Measurements from ENCODE around the gene LMO1. TPM values are rescaled to one million over a fixed set of nuclear protein-coding genes. Genes with fewer than 3 reads are reported as not detected.

The LMO1 gene
- total RNA-seq, 4 donors from 2014 or later: not detected

GRCh38 chr11:8277691-8278090 is 14.0 kb upstream of the LMO1 start:
- Histone ChIP-seq H3K27ac (no peak overlapping the region), H3K36me3 (no peaks in the 10 kb centered on the region), H3K27me3 (no peaks in the 10 kb centered on the region), H3K4me1 (no peaks in the 10 kb centered on the region), H3K9me3 (peaks cover 0 to 5% (median 0%) of the 10 kb centered on the region in 4 donors), H3K4me3 (no peak overlapping the region)
- no peak for DNase-seq (ENCODE audit: low spot score in 2 of 2)
- TF ChIP-seq CTCF (IDR thresholded peaks at IDR 0.05) (no peak), EP300 (IDR thresholded peaks at IDR 0.05) (no peak), POLR2A (IDR thresholded peaks at IDR 0.05) (no peak)
- WGBS, 2 donors: 87% methylated on average over 5 to 7 of the region's 7 CpGs

GRCh38 chr11:8276528-8276927 is 12.8 kb upstream of the LMO1 start:
- Histone ChIP-seq H3K4me3 (no peak overlapping the region), H3K9me3 (peaks cover 0 to 5% (median 0%) of the 10 kb centered on the region in 4 donors), H3K36me3 (no peaks in the 10 kb centered on the region), H3K4me1 (no peaks in the 10 kb centered on the region), H3K27ac (no peak overlapping the region), H3K27me3 (peaks cover 0 to under 1% of the 10 kb centered on the region in 2 donors)
- DNase-seq (ENCODE audit: low spot score in 2 of 2): no peak
- 85 to 90% methylated on average over 4 of the region's 4 CpGs for WGBS, 2 donors
- no peak for TF ChIP-seq POLR2A (IDR thresholded peaks at IDR 0.05)
- no peak for TF ChIP-seq CTCF (IDR thresholded peaks at IDR 0.05)
- TF ChIP-seq EP300 (IDR thresholded peaks at IDR 0.05): no peak

- Histone ChIP-seq H3K27me3 (peaks cover 0 to 28% of the 10 kb centered on the region in 2 donors), H3K36me3 (no peaks in the 10 kb centered on the region), H3K4me1 (peaks cover 0 to 6% (median 0%) of the 10 kb centered on the region in 4 donors), H3K4me3 (no peak overlapping the region), H3K27ac (no peak overlapping the region), H3K9me3 (no peaks in the 10 kb centered on the region)
- TF ChIP-seq POLR2A (IDR thresholded peaks at IDR 0.05) (no peak), CTCF (IDR thresholded peaks at IDR 0.05) (no peak), EP300 (IDR thresholded peaks at IDR 0.05) (no peak)
- no peak for DNase-seq (ENCODE audit: low spot score in 2 of 2)
Observed at GRCh38 chr11:8273287-8273686, 9.6 kb upstream of the LMO1 start.

GRCh38 chr11:8271106-8271886 is 7.6 kb upstream of the LMO1 start:
- Histone ChIP-seq H3K9me3 (no peaks in the 10 kb centered on the region), H3K4me1 (peaks cover 0 to 12% (median 5%) of the 10 kb centered on the region in 4 donors), H3K27ac (no peak overlapping the region), H3K27me3 (peaks cover 0 to 47% of the 10 kb centered on the region in 2 donors), H3K36me3 (no peaks in the 10 kb centered on the region), H3K4me3 (no peak overlapping the region)
- TF ChIP-seq POLR2A (IDR thresholded peaks at IDR 0.05) (no peak), EP300 (IDR thresholded peaks at IDR 0.05) (no peak), CTCF (IDR thresholded peaks at IDR 0.05) (no peak)
- no peak for DNase-seq (ENCODE audit: low spot score in 2 of 2)
- WGBS, 2 donors: 88 to 89% methylated on average over 5 of the region's 5 CpGs

GRCh38 chr11:8269636-8270035 is 6.0 kb upstream of the LMO1 start:
- TF ChIP-seq POLR2A (IDR thresholded peaks at IDR 0.05) (no peak), EP300 (IDR thresholded peaks at IDR 0.05) (no peak), CTCF (IDR thresholded peaks at IDR 0.05) (no peak)
- no peak for DNase-seq (ENCODE audit: low spot score in 2 of 2)

More at GRCh38 chr11:8269636-8270035, 6.0 kb upstream of the LMO1 start:
- Histone ChIP-seq H3K4me1 (peaks cover 0 to 12% (median 5%) of the 10 kb centered on the region in 4 donors), H3K36me3 (no peaks in the 10 kb centered on the region), H3K27ac (no peak overlapping the region), H3K27me3 (peaks cover 0 to 62% of the 10 kb centered on the region in 2 donors), H3K4me3 (no peak overlapping the region), H3K9me3 (no peaks in the 10 kb centered on the region)
- 61 to 62% methylated on average over 5 of the region's 5 CpGs for WGBS, 2 donors
